ENCODE results near the gene ABCD1.
"Not testable (repeated sequence)": the region's sequence is repeated elsewhere in the genome, so short reads cannot be mapped to it uniquely, and the experiment has no call there.

Gene ABCD1

DNA sequence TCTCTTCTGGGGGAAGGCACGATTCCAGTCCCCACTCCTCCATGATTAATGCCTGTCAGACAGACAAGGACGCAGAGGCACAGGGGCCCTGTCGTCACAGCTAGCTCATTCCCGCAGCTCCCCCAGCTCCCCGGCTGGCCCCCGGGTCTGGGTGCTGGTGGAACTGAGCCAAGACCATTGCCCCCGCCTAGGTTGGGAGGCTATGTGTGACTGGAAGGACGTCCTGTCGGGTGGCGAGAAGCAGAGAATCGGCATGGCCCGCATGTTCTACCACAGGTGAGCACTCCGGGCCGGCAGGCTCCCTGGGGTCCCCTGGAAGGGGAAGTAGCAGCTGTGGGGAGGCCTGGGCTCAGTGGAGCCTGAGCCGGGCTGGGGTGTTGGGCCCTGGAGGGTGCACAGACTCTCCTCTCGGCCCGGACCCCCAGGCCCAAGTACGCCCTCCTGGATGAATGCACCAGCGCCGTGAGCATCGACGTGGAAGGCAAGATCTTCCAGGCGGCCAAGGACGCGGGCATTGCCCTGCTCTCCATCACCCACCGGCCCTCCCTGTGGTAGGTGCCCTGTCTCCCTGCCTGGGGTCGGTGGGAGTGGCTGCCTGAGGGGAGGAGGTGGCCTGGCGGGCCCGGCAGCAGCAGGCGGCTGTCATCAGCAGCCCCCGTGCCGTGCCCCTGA is 18.3 kb downstream of the ABCD1 start:
- H3K9me3 ChIP-seq (ENCODE audit: control insufficient read depth, low read depth, low read length); H3K9ac ChIP-seq (ENCODE audit: low read length); H3K27me3 ChIP-seq (ENCODE audit: control insufficient read depth, insufficient read depth, low read length); H3K4me3 ChIP-seq (ENCODE audit: low read length); H3K27ac ChIP-seq (ENCODE audit: low read length); H3K4me1 ChIP-seq (ENCODE audit: control insufficient read depth, low read depth, low read length); H3K36me3 ChIP-seq (ENCODE audit: control insufficient read depth, low read depth, low read length): not testable (repeated sequence)

DNA sequence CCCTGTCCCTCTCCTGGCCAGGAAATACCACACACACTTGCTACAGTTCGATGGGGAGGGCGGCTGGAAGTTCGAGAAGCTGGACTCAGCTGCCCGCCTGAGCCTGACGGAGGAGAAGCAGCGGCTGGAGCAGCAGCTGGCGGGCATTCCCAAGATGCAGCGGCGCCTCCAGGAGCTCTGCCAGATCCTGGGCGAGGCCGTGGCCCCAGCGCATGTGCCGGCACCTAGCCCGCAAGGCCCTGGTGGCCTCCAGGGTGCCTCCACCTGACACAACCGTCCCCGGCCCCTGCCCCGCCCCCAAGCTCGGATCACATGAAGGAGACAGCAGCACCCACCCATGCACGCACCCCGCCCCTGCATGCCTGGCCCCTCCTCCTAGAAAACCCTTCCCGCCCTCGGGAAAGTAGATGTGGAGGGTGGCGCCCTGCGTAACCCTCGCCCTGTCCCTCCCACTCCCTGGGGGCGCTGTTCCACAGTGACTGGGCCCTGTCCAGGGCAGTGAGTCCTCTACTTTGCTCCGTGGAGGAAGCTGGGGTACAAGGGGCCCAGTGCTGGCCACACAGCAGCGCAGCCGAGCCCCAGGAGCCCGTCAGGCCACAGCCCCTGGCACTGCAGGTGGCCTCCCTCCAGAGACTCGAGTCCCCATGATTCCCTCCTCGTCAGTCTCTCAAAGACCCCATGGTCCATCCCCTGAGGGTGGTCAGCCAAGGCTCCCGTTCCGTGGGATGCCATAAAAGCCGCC is 19.0 kb downstream of the ABCD1 start:
- not testable (repeated sequence) for H3K9ac ChIP-seq (ENCODE audit: low read length); H3K36me3 ChIP-seq (ENCODE audit: control insufficient read depth, low read depth, low read length); H3K27ac ChIP-seq (ENCODE audit: low read length); H3K9me3 ChIP-seq (ENCODE audit: control insufficient read depth, low read depth, low read length); H3K4me1 ChIP-seq (ENCODE audit: control insufficient read depth, low read depth, low read length); H3K27me3 ChIP-seq (ENCODE audit: control insufficient read depth, insufficient read depth, low read length)
- peak overlapping the region; percentile 49 for H3K4me3 ChIP-seq (ENCODE audit: low read length)

DNA sequence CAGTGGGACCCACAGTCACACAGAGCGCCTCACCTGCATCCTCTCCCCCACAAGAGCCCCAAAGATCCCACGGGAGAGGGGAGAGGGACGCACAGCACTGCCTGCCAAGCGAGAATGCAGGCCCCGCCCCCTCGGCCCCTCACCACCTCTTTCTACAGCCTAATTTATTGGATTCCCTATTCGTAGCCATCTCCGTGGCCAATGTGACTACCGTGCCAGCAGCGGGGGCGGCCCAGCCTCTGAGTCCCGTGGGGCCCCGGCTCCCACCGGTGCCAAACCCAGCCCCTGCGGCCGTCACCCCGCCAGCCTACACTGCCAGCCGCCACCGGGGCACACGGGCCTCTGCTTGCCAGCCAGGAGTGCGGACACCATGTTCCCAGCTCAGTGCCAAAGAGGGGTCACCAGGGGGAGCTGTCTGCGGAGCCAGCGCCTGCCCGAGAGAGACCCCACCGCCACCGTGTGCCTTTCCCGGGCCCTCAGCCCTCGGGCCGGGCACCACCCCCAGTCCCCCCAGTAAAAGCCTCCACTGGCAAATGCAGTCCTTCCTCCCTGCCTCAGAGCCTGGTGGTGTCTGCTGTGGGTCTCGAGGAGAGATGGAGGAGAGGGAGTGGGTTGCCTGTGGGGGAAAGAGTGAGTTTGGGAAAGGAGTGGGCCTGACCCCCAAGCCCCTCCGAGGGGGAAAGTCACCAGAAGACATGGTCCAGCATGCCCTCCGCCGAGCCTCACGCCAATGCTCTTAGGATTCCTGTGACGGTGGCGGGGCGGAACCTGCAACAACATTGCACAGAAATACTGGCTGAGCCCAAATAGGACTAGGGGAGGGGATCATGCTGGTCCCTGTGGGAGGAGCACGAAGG is 19.8 kb downstream of the ABCD1 start:
- Histone ChIP-seq H3K4me1 (ENCODE audit: control insufficient read depth, low read depth, low read length) (no peaks in the 10 kb centered on the region), H3K27me3 (ENCODE audit: control insufficient read depth, insufficient read depth, low read length) (no peaks in the 10 kb centered on the region), H3K27ac (ENCODE audit: low read length) (no peak overlapping the region), H3K9ac (ENCODE audit: low read length) (no peak overlapping the region), H3K9me3 (ENCODE audit: control insufficient read depth, low read depth, low read length) (peaks cover 2% of the 10 kb centered on the region), H3K36me3 (ENCODE audit: control insufficient read depth, low read depth, low read length) (no peaks in the 10 kb centered on the region), H3K4me3 (ENCODE audit: low read length) (peak overlapping the region; percentile 49)

DNA sequence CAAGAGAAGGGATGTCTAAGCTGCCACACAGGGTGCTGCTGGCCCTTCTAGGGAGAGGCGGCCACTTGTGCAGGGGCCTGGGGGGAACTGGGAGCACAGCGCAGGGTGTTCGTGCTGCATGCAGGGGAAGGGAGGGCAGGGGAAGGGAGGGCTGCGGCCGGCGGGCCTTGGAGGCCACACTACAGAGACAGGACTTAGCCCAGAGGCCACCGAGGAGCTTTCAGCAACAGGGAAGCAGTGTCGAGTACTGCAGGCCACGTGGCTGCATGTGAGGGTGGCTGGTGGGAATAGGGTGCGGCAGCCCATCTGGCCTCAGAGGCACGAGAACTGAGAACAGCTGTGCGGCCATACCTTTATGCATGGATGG is 20.4 kb downstream of the ABCD1 start:
- H3K9me3 ChIP-seq (ENCODE audit: control insufficient read depth, low read depth, low read length); H3K4me1 ChIP-seq (ENCODE audit: control insufficient read depth, low read depth, low read length); H3K4me3 ChIP-seq (ENCODE audit: low read length); H3K36me3 ChIP-seq (ENCODE audit: control insufficient read depth, low read depth, low read length); H3K27me3 ChIP-seq (ENCODE audit: control insufficient read depth, insufficient read depth, low read length); H3K27ac ChIP-seq (ENCODE audit: low read length); H3K9ac ChIP-seq (ENCODE audit: low read length): not testable (repeated sequence)

DNA sequence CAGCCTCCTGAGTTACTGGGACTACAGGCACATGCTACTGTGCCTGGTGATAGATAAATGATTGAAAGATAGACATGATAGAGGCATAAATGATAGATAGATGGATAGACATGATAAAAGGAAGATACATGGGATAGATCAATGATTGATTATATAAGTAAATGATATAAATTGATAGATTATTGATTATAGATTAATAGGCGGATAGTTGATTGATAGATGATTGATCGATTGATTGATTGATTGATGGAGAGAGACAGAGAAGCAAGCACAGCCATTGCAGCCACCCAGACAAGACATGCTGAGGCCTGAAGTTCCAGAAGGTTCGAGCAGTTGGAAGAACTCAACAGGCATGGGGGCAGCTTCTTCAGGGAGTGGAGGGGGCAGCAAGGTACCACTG is 21.7 kb downstream of the ABCD1 start:
- no peaks in the 10 kb centered on the region for H3K36me3 ChIP-seq (ENCODE audit: control insufficient read depth, low read depth, low read length)
- no peaks in the 10 kb centered on the region for H3K27me3 ChIP-seq (ENCODE audit: control insufficient read depth, insufficient read depth, low read length)
- H3K27ac ChIP-seq (ENCODE audit: low read length), result no peak overlapping the region
- no peaks in the 10 kb centered on the region for H3K4me1 ChIP-seq (ENCODE audit: control insufficient read depth, low read depth, low read length)
- no peak overlapping the region for H3K9ac ChIP-seq (ENCODE audit: low read length)
- peaks cover 2% of the 10 kb centered on the region for H3K9me3 ChIP-seq (ENCODE audit: control insufficient read depth, low read depth, low read length)
- H3K4me3 ChIP-seq (ENCODE audit: low read length), result no peak overlapping the region

DNA sequence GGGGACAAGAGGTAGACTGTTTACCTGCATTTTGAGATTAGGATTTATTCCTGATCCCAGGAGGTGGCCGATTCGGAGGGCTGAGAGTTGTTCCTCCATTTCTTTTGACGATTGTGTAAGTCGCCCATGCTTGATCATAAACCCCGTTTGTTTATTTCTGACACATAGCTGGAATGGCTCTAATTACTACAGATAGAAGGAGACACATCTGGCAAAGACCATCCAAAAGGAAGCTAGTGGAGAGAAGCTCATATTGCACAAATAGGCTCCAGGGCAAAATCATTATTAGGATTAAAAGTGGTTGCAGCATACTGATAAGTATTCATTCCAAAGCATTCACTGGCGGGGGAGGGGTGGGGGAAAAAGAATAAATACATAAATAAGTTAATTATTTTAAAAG is 22.3 kb downstream of the ABCD1 start:
- H3K9ac ChIP-seq (ENCODE audit: low read length); H3K27me3 ChIP-seq (ENCODE audit: control insufficient read depth, insufficient read depth, low read length); H3K9me3 ChIP-seq (ENCODE audit: control insufficient read depth, low read depth, low read length); H3K4me1 ChIP-seq (ENCODE audit: control insufficient read depth, low read depth, low read length); H3K4me3 ChIP-seq (ENCODE audit: low read length); H3K27ac ChIP-seq (ENCODE audit: low read length); H3K36me3 ChIP-seq (ENCODE audit: control insufficient read depth, low read depth, low read length): not testable (repeated sequence)

DNA sequence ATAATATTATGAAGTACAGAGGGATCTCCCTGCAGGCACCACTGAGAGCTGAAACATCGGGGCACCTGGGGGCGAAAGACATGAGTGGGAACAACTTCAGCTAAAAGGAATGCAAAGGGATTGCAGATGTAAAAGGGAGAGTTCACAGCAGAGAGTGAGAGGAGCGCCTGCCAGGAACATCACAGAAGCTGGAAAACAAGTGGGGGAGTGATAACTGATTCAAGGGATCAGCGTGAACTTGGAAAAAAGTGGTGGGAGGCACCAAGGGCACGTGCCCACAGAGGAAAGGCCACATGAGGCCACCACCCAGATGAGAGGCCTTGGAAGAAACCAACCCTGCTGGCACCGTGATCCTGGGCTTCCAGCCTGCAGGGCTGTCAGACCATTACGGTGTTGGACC is 24.4 kb downstream of the ABCD1 start:
- H3K27me3 ChIP-seq (ENCODE audit: control insufficient read depth, insufficient read depth, low read length); H3K9ac ChIP-seq (ENCODE audit: low read length); H3K9me3 ChIP-seq (ENCODE audit: control insufficient read depth, low read depth, low read length); H3K4me1 ChIP-seq (ENCODE audit: control insufficient read depth, low read depth, low read length); H3K27ac ChIP-seq (ENCODE audit: low read length); H3K4me3 ChIP-seq (ENCODE audit: low read length); H3K36me3 ChIP-seq (ENCODE audit: control insufficient read depth, low read depth, low read length): not testable (repeated sequence)

DNA sequence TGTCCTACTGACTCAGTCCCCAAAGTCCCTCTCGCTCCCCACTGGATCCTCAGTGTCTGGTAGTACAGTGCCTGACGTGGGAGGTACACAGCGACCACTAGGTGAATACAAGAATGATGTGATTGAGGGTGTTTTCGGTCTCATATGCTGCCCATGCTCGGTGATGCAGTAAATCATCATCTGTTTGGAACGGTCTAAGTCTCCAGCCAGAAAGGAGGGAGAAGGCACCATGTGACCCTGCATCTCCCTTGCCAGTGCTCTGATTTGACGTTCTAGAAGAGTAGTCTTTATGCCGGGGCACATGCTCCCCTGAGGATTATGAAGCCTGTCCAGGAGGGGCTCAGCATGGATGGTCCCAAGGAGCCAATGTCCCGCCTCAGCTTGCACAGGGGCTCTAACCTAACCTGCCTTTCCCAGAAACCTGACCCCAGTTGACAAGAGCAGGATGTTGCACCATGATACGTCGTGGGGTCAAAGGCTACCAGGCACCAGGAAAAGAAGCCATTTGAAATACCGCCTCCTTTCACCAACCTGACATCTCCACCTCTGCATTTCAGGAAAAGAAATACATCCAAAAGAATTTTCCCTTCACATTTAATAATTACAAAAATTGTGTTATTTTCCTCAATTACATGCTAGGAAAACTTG is 25.6 kb downstream of the ABCD1 start:
- Histone ChIP-seq H3K36me3 (ENCODE audit: control insufficient read depth, low read depth, low read length) (no peaks in the 10 kb centered on the region), H3K4me1 (ENCODE audit: control insufficient read depth, low read depth, low read length) (no peaks in the 10 kb centered on the region), H3K4me3 (ENCODE audit: low read length) (no peak overlapping the region), H3K9ac (ENCODE audit: low read length) (no peak overlapping the region), H3K9me3 (ENCODE audit: control insufficient read depth, low read depth, low read length) (peaks cover 5% of the 10 kb centered on the region), H3K27ac (ENCODE audit: low read length) (no peak overlapping the region), H3K27me3 (ENCODE audit: control insufficient read depth, insufficient read depth, low read length) (no peaks in the 10 kb centered on the region)

DNA sequence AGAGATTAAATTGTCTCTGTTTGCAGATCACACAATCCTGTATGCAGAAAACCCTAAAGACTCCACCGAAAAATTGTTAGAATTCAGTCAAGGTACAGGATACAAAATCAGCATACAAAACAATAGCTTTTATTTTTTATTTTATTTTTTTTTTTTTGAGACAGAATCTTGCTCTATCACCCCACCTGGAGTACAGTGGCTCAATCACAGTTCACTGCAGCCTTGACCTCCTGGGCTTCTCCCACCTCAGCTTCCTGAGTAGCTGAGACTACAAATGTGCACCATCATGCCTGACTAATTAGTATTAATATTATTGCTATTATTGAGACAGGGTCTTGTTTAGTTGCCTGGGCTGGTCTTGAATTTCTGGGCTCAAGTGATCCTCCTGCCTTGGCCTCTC is 30.5 kb downstream of the ABCD1 start:
- H3K27ac ChIP-seq (ENCODE audit: low read length), result no peak overlapping the region
- H3K4me1 ChIP-seq (ENCODE audit: control insufficient read depth, low read depth, low read length), result no peaks in the 10 kb centered on the region
- H3K36me3 ChIP-seq (ENCODE audit: control insufficient read depth, low read depth, low read length), result no peaks in the 10 kb centered on the region
- no peak overlapping the region for H3K9ac ChIP-seq (ENCODE audit: low read length)
- no peak overlapping the region for H3K4me3 ChIP-seq (ENCODE audit: low read length)
- H3K27me3 ChIP-seq (ENCODE audit: control insufficient read depth, insufficient read depth, low read length), result no peaks in the 10 kb centered on the region
- H3K9me3 ChIP-seq (ENCODE audit: control insufficient read depth, low read depth, low read length), result peaks cover 15% of the 10 kb centered on the region

DNA sequence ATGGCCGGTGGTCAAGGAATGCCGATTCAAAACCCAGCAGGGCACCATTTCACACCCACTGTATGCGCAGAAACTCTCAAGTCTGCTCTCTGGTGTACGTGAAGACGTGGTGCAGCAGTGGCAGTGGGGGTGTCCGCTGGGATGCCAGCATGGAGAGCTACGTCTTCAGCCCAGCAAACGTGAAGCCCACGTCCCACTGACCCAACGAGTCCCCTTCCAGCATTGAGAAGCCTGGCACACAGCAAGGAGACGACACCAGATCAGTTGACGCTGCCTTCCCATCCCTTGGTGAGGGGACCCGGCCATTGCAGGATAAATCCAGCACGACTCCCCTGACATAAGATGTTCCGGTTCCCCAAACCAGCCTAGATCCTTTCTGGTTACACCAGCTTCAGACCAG is 37.2 kb downstream of the ABCD1 start:
- Histone ChIP-seq H3K4me1 (ENCODE audit: control insufficient read depth, low read depth, low read length) (no peaks in the 10 kb centered on the region), H3K9ac (ENCODE audit: low read length) (no peak overlapping the region)

DNA sequence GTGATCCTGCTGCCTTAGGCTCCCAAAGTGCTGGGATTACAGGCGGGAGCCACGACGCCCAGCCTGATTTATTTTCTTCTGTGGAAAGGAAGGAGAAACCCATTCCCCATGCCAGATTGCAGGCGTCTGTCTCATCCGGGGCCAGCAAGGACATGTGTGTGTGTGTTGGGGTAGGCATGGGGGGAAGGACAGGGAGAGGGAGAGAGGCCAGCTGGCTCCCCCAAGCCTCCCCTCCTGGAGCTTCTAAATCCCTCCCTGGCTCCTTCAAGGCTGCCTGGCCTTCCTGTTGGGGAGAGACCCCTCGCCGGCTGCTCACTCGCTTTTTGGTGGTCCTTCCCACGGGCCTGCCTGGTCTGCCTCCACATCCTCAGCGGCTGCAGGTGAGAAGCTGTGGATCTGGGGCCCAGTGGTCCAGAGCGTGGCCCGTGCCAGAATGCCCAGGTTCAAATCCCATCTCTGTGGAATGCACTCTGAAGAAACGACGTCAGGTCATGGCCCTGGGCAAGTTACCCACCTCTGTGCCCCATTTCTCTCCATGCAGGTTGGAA is 38.0 kb downstream of the ABCD1 start:
- H3K9ac ChIP-seq (ENCODE audit: low read length), result no peak overlapping the region
- H3K27ac ChIP-seq (ENCODE audit: low read length), result no peak overlapping the region
- no peak overlapping the region for H3K4me3 ChIP-seq (ENCODE audit: low read length)
- H3K36me3 ChIP-seq (ENCODE audit: control insufficient read depth, low read depth, low read length), result no peaks in the 10 kb centered on the region
- H3K27me3 ChIP-seq (ENCODE audit: control insufficient read depth, insufficient read depth, low read length), result no peaks in the 10 kb centered on the region
- no peaks in the 10 kb centered on the region for H3K9me3 ChIP-seq (ENCODE audit: control insufficient read depth, low read depth, low read length)
- H3K4me1 ChIP-seq (ENCODE audit: control insufficient read depth, low read depth, low read length), result no peaks in the 10 kb centered on the region

More for the DNA sequence above, 37.2 kb downstream of the ABCD1 start:
- H3K27me3 ChIP-seq (ENCODE audit: control insufficient read depth, insufficient read depth, low read length), result no peaks in the 10 kb centered on the region
- H3K9me3 ChIP-seq (ENCODE audit: control insufficient read depth, low read depth, low read length), result peaks cover 3% of the 10 kb centered on the region
- no peaks in the 10 kb centered on the region for H3K36me3 ChIP-seq (ENCODE audit: control insufficient read depth, low read depth, low read length)
- no peak overlapping the region for H3K27ac ChIP-seq (ENCODE audit: low read length)
- H3K4me3 ChIP-seq (ENCODE audit: low read length), result no peak overlapping the region

All from iPS-18a (cell line).